Measurements from ENCODE around the gene SPTSSB.

SPTSSB gene

DNA sequence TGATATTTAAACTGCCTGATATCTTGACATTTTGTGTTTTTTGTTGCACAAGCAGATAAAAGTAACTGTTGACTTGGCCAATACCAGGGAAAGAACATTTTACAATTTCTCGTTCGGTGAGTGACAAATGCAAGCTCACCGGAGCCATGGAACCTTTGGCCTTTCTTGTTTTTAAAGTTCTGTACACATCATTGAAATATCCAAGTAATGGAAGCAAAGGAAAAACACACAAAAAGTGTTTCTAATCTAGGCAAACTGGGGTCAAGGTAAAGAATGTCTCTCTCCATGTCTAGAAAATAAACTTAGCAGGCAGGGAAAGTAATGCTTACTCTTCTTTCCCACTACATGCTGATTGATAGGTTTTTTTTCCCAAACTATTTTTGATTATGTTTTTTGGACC lies 27.8 kb downstream of the SPTSSB start:
- no peaks in the 10 kb centered on the region for H3K36me3 Mint-ChIP-seq (ENCODE audit: low read depth)
- H3K27me3 Mint-ChIP-seq (ENCODE audit: low read depth), result no peaks in the 10 kb centered on the region
- TF ChIP-seq, protein P1, sequence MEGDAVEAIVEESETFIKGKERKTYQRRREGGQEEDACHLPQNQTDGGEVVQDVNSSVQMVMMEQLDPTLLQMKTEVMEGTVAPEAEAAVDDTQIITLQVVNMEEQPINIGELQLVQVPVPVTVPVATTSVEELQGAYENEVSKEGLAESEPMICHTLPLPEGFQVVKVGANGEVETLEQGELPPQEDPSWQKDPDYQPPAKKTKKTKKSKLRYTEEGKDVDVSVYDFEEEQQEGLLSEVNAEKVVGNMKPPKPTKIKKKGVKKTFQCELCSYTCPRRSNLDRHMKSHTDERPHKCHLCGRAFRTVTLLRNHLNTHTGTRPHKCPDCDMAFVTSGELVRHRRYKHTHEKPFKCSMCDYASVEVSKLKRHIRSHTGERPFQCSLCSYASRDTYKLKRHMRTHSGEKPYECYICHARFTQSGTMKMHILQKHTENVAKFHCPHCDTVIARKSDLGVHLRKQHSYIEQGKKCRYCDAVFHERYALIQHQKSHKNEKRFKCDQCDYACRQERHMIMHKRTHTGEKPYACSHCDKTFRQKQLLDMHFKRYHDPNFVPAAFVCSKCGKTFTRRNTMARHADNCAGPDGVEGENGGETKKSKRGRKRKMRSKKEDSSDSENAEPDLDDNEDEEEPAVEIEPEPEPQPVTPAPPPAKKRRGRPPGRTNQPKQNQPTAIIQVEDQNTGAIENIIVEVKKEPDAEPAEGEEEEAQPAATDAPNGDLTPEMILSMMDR (IDR thresholded peaks at IDR 0.05; ENCODE audit: unreplicated experiment in 3 of 3), result no peak
- H3K4me3 Mint-ChIP-seq, result no peak overlapping the region
- H3K4me1 Mint-ChIP-seq, result no peaks in the 10 kb centered on the region
- H3K27ac Mint-ChIP-seq, result no peak overlapping the region
- no peaks in the 10 kb centered on the region for H3K9me3 Mint-ChIP-seq

DNA sequence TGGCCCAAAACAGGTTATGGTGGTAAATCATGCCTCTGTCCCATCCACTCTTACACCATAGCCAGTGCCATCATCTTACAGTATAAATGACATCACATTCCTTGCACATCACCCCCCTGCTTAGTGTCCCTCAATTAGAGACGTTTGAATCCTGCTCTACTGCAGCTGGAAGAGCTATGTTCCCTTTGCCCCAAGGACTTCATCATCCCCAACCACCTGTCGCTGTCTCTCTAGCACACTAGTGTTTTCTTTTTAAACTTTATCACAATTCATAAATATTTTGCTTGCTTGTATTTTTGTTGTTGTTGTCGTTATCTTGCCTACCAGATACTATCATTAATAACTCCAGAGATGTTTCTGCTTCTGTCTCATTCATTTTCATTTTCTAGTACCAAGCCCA lies 28.7 kb downstream of the SPTSSB start:
- no peaks in the 10 kb centered on the region for H3K27me3 Mint-ChIP-seq (ENCODE audit: low read depth)
- TF ChIP-seq, protein P1 (IDR thresholded peaks at IDR 0.05; ENCODE audit: unreplicated experiment in 3 of 3), result no peak
- no peaks in the 10 kb centered on the region for H3K36me3 Mint-ChIP-seq (ENCODE audit: low read depth)
- no peaks in the 10 kb centered on the region for H3K9me3 Mint-ChIP-seq
- H3K4me3 Mint-ChIP-seq, result no peak overlapping the region
- no peak overlapping the region for H3K27ac Mint-ChIP-seq
- H3K4me1 Mint-ChIP-seq, result no peaks in the 10 kb centered on the region

DNA sequence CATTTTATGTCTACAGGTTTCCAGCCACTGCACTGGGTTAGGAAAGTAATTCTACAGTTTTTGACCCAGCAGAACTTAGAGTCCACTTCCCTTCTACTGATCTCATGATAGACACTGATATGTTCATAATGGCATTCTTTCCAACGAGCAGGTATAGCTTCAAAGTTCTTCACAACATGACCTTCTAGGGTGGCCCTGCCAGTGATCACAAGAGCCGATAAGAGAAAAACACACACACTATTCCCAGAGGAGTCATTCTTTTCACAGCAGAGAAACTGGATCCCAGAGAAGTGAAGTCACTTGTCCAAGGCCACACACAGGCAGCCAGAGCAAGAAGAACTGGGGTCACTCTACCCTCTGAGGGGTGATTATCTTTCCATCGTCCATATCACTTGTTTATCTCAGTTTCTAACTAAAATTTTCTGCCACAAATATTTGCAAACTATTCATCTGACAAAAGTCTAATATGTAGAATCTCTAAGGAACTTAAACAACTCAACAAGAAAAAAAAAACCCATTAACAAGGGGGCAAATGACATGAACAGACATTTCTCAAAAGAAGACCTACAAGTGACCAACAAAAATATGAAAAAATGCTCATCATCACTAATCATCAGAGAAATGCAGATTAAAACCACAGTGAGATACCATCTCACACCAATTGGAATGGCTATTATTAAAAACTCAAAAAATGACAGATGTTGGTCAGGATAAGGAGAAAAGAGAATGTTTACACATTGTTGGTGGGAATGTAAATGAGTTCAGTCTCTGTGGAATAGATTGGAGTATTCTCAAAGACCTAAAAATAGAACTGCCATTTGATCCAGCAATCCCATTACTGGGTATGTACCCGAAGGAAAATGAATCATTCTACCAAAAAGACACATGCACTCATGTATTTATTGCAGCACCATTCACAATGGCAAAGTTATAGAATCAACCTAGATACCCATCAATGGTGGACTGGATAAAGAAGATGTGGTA lies 31.5 kb downstream of the SPTSSB start:
- H3K27me3 Mint-ChIP-seq (ENCODE audit: low read depth), result no peaks in the 10 kb centered on the region
- no peaks in the 10 kb centered on the region for H3K36me3 Mint-ChIP-seq (ENCODE audit: low read depth)
- TF ChIP-seq, protein P1 (IDR thresholded peaks at IDR 0.05; ENCODE audit: unreplicated experiment in 3 of 3), result no peak
- no peak overlapping the region for H3K27ac Mint-ChIP-seq
- no peaks in the 10 kb centered on the region for H3K9me3 Mint-ChIP-seq
- H3K4me1 Mint-ChIP-seq, result no peaks in the 10 kb centered on the region
- no peak overlapping the region for H3K4me3 Mint-ChIP-seq

DNA sequence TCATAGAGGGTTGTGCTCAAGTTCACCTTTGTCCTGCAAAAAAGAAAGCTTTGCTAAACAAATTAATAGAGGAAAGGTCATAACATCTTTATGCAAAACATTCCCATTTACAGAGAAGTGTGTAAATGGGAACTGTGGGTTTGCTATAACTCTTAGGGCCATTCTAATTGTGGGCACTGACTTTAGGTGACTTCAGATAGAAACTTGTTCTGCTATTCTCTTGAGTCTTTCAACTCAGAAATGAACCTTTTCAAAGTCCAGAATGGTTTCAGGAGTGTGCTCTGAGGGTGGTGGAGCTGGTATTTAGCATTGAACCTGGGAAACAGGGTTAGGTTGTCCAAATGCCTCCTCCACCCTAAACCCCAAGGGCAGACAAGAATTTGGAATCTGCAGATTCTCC lies 34.0 kb downstream of the SPTSSB start:
- TF ChIP-seq, protein P1 (IDR thresholded peaks at IDR 0.05; ENCODE audit: unreplicated experiment in 3 of 3), result no peak
- Mint-ChIP-seq H3K36me3 (ENCODE audit: low read depth) (no peaks in the 10 kb centered on the region), H3K4me3 (no peak overlapping the region), H3K4me1 (no peaks in the 10 kb centered on the region), H3K9me3 (no peaks in the 10 kb centered on the region), H3K27ac (no peak overlapping the region), H3K27me3 (ENCODE audit: low read depth) (no peaks in the 10 kb centered on the region)

DNA sequence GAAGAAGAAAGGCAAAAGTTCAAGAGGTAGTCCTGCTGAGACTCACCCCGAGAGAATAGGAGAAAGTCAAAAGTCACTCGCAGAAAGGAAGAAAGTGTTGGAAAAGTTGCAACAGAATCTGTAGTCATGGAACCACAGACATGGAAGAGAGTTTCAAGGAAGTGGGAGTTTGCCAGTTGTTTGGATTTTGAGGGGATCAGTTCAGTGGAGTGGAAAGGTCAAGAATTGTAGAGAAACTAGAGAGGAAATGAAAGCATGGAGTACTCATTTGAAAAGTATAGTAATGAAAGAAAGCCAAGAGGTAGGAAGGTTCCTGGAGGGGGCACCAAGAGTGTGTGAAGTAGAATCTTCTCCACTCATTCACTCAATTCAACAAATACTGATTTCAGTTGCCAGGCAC lies 34.7 kb downstream of the SPTSSB start:
- no peak overlapping the region for H3K4me3 Mint-ChIP-seq
- H3K27me3 Mint-ChIP-seq (ENCODE audit: low read depth), result no peaks in the 10 kb centered on the region
- TF ChIP-seq, protein P1 (IDR thresholded peaks at IDR 0.05; ENCODE audit: unreplicated experiment in 3 of 3), result no peak
- no peaks in the 10 kb centered on the region for H3K9me3 Mint-ChIP-seq
- H3K36me3 Mint-ChIP-seq (ENCODE audit: low read depth), result no peaks in the 10 kb centered on the region
- no peak overlapping the region for H3K27ac Mint-ChIP-seq
- H3K4me1 Mint-ChIP-seq, result no peaks in the 10 kb centered on the region

DNA sequence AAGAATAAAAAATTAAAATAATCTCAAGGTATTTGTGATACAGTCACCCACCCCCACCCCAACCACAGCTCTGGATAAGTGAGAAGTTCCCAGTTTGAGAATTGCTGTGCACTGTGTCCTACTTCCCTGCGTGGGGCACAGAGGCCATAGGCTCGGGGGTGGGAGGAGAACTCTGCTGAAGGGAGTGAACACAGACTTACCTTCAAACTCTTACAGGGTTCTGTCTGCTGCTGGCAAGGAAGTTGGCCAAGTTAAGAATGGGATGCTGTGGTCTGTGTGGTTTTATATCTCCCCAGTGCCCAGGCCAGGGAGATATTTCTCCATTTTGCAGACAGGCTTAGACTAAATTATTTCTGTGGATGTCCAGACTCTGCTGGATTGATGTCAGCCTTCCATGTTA lies 37.6 kb downstream of the SPTSSB start:
- H3K9me3 Mint-ChIP-seq, result no peaks in the 10 kb centered on the region

More for the DNA sequence above, 37.6 kb downstream of the SPTSSB start:
- Mint-ChIP-seq H3K27me3 (ENCODE audit: low read depth) (no peaks in the 10 kb centered on the region), H3K4me1 (no peaks in the 10 kb centered on the region), H3K36me3 (ENCODE audit: low read depth) (no peaks in the 10 kb centered on the region), H3K4me3 (no peak overlapping the region), H3K27ac (no peak overlapping the region)
- TF ChIP-seq, protein P1 (IDR thresholded peaks at IDR 0.05; ENCODE audit: unreplicated experiment in 3 of 3), result no peak
